ENCODE measurements around the gene PUS7. TPM values are rescaled to one million over a fixed set of nuclear protein-coding genes. Genes with fewer than 3 reads are reported as not detected.
A peak's percentile ranks its signal among the peaks of the same experiment; 100 is the strongest.

Gene PUS7
- polyA plus RNA-seq, 1 of the 3 experiments (the other 2 are of a cell fraction), result 18.8 TPM

- no peaks in the 10 kb centered on the region for H3K79me2 ChIP-seq (ENCODE audit: insufficient read depth)
- DNase-seq, result peak; percentile 61
- H3K4me2 ChIP-seq, result peak overlapping the region; percentile 57
- no peaks in the 10 kb centered on the region for H3K9me3 ChIP-seq
- ChIA-PET CTCF (interaction anchor here (0.6 to 2.9 kb wide), 14 partner anchors 10 to 509 kb away, joined by 3 to 10 read pairs (median 4); partner anchors contain the start of gene RINT1), POLR2A (no interaction called here)
- TF ChIP-seq NRF1 (IDR thresholded peaks at IDR 0.05; ENCODE audit: low read depth, low read length) (no peak), GATA2 (CRISPR knock-in tag; IDR thresholded peaks at IDR 0.05) (peak; percentile 55; the same call in 1 of the 2 replicates), POLR2AphosphoS5 (IDR thresholded peaks at IDR 0.05; ENCODE audit: low read depth, low read length) (peak; percentile 6; the same call in 1 of the 2 replicates), RAD21 (IDR thresholded peaks at IDR 0.05; ENCODE audit: low read length) (peak; percentile 74), CTCF (IDR thresholded peaks at IDR 0.05) (peak; percentile 75), USF1 (IDR thresholded peaks at IDR 0.05; ENCODE audit: borderline replicate concordance, low read depth) (no peak), GABPA (IDR thresholded peaks at IDR 0.05; ENCODE audit: low read depth) (no peak), TCF12 (IDR thresholded peaks at IDR 0.05) (peak; percentile 65), USF2 (IDR thresholded peaks at IDR 0.05; ENCODE audit: borderline replicate concordance, low read depth, low read length) (no peak), TAF1 (IDR thresholded peaks at IDR 0.05; ENCODE audit: borderline replicate concordance, low read depth, low read length) (no peak), PBX3 (IDR thresholded peaks at IDR 0.05) (peak; percentile 58; the same call in 1 of the 2 replicates), FOSL2 (IDR thresholded peaks at IDR 0.05; ENCODE audit: borderline replicate concordance, low read depth) (peak; percentile 69; the same call in 1 of the 2 replicates), SIN3A (IDR thresholded peaks at IDR 0.05; ENCODE audit: borderline replicate concordance, low read depth, low read length) (no peak), NFIC (IDR thresholded peaks at IDR 0.05; ENCODE audit: borderline replicate concordance) (no peak), MXI1 (IDR thresholded peaks at IDR 0.05; ENCODE audit: low read depth, low read length) (peak; percentile 42; the same call in 1 of the 2 replicates), TEAD4 (IDR thresholded peaks at IDR 0.05; ENCODE audit: borderline replicate concordance, insufficient read depth) (0 out of 2 replicates have a peak, but pooled peaks have one; percentile 10), RCOR1 (IDR thresholded peaks at IDR 0.05; ENCODE audit: low read length) (peak; percentile 36; the same call in 1 of the 2 replicates), SMC3 (IDR thresholded peaks at IDR 0.05; ENCODE audit: low read depth, low read length) (peak; percentile 55), EP300 (IDR thresholded peaks at IDR 0.05; ENCODE audit: borderline replicate concordance in 1 of 2, low read depth in 1 of 2, low read length in 1 of 2) (peak in 1 of 2 experiments; percentile 32; a peak in 2 of 4 replicates), CHD2 (IDR thresholded peaks at IDR 0.05; ENCODE audit: low read length, partially characterized antibody) (peak; percentile 40), JUND (IDR thresholded peaks at IDR 0.05) (no peak; the same call in 1 of the 2 replicates), RFX5 (IDR thresholded peaks at IDR 0.05; ENCODE audit: low read length) (no peak), RXRA (IDR thresholded peaks at IDR 0.05; ENCODE audit: borderline replicate concordance, low read depth) (0 out of 2 replicates have a peak, but pooled peaks have one; percentile 18), IRF3 (IDR thresholded peaks at IDR 0.05; ENCODE audit: low read depth, low read length) (no peak), ELF1 (IDR thresholded peaks at IDR 0.05) (no peak), MAX (IDR thresholded peaks at IDR 0.05; ENCODE audit: low read depth) (no peak)
- peak overlapping the region; percentile 66 for H2AFZ ChIP-seq (ENCODE audit: low read depth)
- H3K27ac ChIP-seq (ENCODE audit: low read depth in 2 of 2, low read length in 1 of 2), result peak overlapping the region; percentile 85
- peak overlapping the region in 1 of 2 experiments; percentile 0; a peak in 1 of 4 replicates for H3K4me3 ChIP-seq (ENCODE audit: low read depth in 2 of 2, low read length in 1 of 2)
- no peaks in the 10 kb centered on the region for H4K20me1 ChIP-seq (ENCODE audit: insufficient read depth)
- peaks cover 7 to 21% of the 10 kb centered on the region in 2 experiments for H3K36me3 ChIP-seq (replicated peaks in 1 of 2; ENCODE audit: control insufficient read depth in 1 of 2, insufficient read depth in 2 of 2, low read length in 1 of 2)
- peaks cover 12% of the 10 kb centered on the region in 2 experiments for H3K4me1 ChIP-seq (ENCODE audit: control insufficient read depth in 1 of 2, insufficient read depth in 2 of 2, low read depth in 1 of 2, low read length in 1 of 2)
- H3K9ac ChIP-seq, result peak overlapping the region; percentile 43; the same call in 1 of the 2 replicates
- no peaks in the 10 kb centered on the region for H3K27me3 ChIP-seq (ENCODE audit: insufficient read depth)
- H3F3A ChIP-seq (replicated peaks; ENCODE audit: insufficient read depth), result peaks cover 8% of the 10 kb centered on the region
- 28% methylated on average over 6 of the region's 6 CpGs for WGBS (ENCODE audit: low lambda C conversion rate)
- H3K9me2 ChIP-seq, result no peaks in the 10 kb centered on the region
Measured at GRCh38 chr7:105487579-105488571, 34.2 kb downstream of the PUS7 start.
